Measurements from ENCODE around the gene ASXL3.

The ASXL3 gene

DNA sequence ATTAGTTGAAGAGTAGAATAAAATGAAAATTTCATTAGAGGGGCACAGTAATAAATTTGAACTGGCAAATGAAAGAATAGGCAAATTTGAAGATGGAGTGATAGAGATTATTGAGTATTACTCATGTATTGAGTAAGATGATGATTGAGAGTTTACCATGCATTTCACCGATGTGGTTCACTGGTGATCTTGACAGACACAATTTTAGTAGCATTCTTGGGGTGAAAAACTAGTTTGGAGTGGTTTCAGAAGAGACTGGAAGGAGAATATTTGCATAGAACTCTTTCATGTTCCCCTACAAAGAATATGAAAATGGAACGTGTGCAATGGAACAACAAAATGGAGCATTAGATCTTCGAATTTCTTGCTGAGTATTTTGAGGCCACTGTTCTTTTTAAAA is 121.4 kb downstream of the ASXL3 start:
- H3K4me3 Mint-ChIP-seq, result no peak overlapping the region
- DNase-seq (ENCODE audit: low spot score in 2 of 2) (no peak), ATAC-seq (ENCODE audit: low read depth) (no peak)
- no peak overlapping the region for H3K27ac Mint-ChIP-seq
- no peaks in the 10 kb centered on the region for H3K36me3 Mint-ChIP-seq
- no peaks in the 10 kb centered on the region for H3K27me3 Mint-ChIP-seq
- H3K4me1 Mint-ChIP-seq, result no peaks in the 10 kb centered on the region
- no peaks in the 10 kb centered on the region for H3K9me3 Mint-ChIP-seq

GRCh38 chr18:33700513-33700976 is 122.5 kb downstream of the ASXL3 start:
- ATAC-seq (ENCODE audit: low read depth) (no peak), DNase-seq (ENCODE audit: low spot score in 2 of 2) (no peak)
- H3K4me1 Mint-ChIP-seq, result no peaks in the 10 kb centered on the region
- no peaks in the 10 kb centered on the region for H3K27me3 Mint-ChIP-seq
- no peak overlapping the region for H3K27ac Mint-ChIP-seq
- no peaks in the 10 kb centered on the region for H3K36me3 Mint-ChIP-seq
- no peaks in the 10 kb centered on the region for H3K9me3 Mint-ChIP-seq
- H3K4me3 Mint-ChIP-seq, result no peak overlapping the region

- Mint-ChIP-seq H3K4me1 (no peaks in the 10 kb centered on the region), H3K36me3 (no peaks in the 10 kb centered on the region), H3K4me3 (no peak overlapping the region), H3K27ac (no peak overlapping the region), H3K27me3 (no peaks in the 10 kb centered on the region), H3K9me3 (no peaks in the 10 kb centered on the region)
- ATAC-seq (ENCODE audit: low read depth) (no peak), DNase-seq (ENCODE audit: low spot score in 2 of 2) (no peak)
These were observed 124.6 kb downstream of the ASXL3 start for GRCh38 chr18:33702625-33703024.

- Mint-ChIP-seq H3K27me3 (no peaks in the 10 kb centered on the region), H3K4me3 (no peak overlapping the region), H3K36me3 (no peaks in the 10 kb centered on the region), H3K27ac (no peak overlapping the region), H3K9me3 (no peaks in the 10 kb centered on the region), H3K4me1 (no peaks in the 10 kb centered on the region)
- no peak for DNase-seq (ENCODE audit: low spot score in 2 of 2)
- ATAC-seq (ENCODE audit: low read depth), result no peak
These were observed 128.4 kb downstream of the ASXL3 start for GRCh38 chr18:33706391-33706790.

DNA sequence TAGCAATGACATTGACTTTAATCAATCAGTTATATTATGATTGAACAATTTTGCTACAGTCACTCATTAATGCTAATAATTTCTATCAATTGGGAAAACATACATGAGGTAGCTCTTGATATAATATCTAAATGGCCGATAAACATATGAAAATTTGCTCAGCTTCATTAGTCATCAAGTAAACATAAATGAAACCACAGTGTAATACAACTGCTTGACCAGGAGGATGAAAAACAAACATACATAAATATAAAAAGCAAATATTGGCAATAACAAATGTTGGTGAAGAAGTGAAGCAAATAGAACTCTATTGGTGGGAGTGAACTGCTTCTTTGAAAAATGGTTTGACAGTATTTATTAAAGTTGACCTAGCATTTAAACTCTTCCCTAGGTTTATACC is 130.9 kb downstream of the ASXL3 start:
- Mint-ChIP-seq H3K36me3 (no peaks in the 10 kb centered on the region), H3K4me3 (no peak overlapping the region), H3K4me1 (no peaks in the 10 kb centered on the region), H3K27ac (no peak overlapping the region), H3K27me3 (no peaks in the 10 kb centered on the region), H3K9me3 (no peaks in the 10 kb centered on the region)
- DNase-seq (ENCODE audit: low spot score in 2 of 2) (no peak), ATAC-seq (ENCODE audit: low read depth) (no peak)

DNA sequence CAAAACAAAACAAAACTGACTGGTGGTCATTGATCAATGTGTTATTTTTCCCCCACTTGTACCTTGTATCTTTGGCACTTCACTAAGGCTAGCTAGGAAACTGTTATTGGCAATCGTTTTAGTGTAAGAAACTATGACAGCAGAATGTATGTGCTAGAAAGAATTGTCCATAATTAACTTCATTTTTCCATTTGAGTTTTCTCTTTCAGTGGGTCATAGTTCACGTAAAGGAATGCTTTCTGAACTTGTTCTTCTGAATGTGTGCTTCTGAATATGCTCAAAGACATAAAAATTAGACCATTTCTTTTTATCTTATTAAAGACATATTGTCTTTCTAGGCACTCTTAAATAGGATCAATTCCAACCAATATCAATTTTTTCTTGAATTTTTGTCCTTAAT is 132.2 kb downstream of the ASXL3 start:
- H3K9me3 Mint-ChIP-seq, result no peaks in the 10 kb centered on the region
- DNase-seq (ENCODE audit: low spot score in 2 of 2), result no peak
- no peaks in the 10 kb centered on the region for H3K4me1 Mint-ChIP-seq
- no peaks in the 10 kb centered on the region for H3K36me3 Mint-ChIP-seq
- ATAC-seq (ENCODE audit: low read depth), result no peak
- H3K27me3 Mint-ChIP-seq, result no peaks in the 10 kb centered on the region
- no peak overlapping the region for H3K27ac Mint-ChIP-seq
- H3K4me3 Mint-ChIP-seq, result no peak overlapping the region

DNA sequence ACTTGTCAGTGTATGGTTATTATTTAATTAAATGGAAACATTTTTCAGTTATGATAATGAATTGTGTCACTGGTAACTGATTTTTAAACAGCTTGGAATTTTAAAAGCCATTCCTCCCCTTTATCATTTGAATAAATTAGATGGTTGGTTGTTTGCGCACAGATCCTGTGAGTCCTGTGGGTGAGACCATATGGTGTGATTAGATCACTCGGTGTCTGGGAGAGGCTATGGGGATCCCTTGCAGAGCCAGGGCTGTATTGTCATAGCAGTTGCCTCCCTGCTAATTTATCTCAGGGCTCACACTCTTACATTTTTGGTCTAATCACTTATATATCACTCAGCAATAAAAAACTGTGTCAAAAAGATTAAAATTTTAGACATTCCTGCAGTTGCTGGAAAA is 133.5 kb downstream of the ASXL3 start:
- H3K27ac Mint-ChIP-seq, result no peak overlapping the region
- no peak overlapping the region for H3K4me3 Mint-ChIP-seq
- no peak for ATAC-seq (ENCODE audit: low read depth)
- H3K27me3 Mint-ChIP-seq, result no peaks in the 10 kb centered on the region
- no peak for DNase-seq (ENCODE audit: low spot score in 2 of 2)
- no peaks in the 10 kb centered on the region for H3K36me3 Mint-ChIP-seq
- no peaks in the 10 kb centered on the region for H3K4me1 Mint-ChIP-seq
- H3K9me3 Mint-ChIP-seq, result no peaks in the 10 kb centered on the region

DNA sequence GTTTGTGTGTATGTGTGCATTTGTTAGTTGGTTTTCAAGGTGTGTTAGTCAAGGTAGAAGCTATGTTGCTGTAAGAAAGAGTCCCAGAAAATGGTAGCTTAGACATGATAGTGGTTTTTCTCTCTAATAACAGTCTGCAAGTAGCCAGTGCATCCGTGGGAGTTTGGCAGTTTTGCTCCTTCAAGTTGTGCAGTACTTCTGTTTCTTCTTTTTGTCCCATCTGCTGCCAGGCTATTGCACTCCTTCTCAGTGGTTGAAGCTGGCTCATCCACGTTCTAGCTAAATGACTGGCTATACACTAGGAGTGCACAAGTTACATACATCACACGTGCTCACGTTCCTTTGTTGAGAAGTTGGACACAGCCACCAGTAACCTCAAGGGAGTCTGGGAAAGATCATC is 134.7 kb downstream of the ASXL3 start:
- H3K9me3 Mint-ChIP-seq, result no peaks in the 10 kb centered on the region
- no peak overlapping the region for H3K27ac Mint-ChIP-seq
- no peaks in the 10 kb centered on the region for H3K4me1 Mint-ChIP-seq
- no peaks in the 10 kb centered on the region for H3K27me3 Mint-ChIP-seq
- DNase-seq (ENCODE audit: low spot score in 2 of 2) (no peak), ATAC-seq (ENCODE audit: low read depth) (no peak)
- no peaks in the 10 kb centered on the region for H3K36me3 Mint-ChIP-seq
- H3K4me3 Mint-ChIP-seq, result no peak overlapping the region

DNA sequence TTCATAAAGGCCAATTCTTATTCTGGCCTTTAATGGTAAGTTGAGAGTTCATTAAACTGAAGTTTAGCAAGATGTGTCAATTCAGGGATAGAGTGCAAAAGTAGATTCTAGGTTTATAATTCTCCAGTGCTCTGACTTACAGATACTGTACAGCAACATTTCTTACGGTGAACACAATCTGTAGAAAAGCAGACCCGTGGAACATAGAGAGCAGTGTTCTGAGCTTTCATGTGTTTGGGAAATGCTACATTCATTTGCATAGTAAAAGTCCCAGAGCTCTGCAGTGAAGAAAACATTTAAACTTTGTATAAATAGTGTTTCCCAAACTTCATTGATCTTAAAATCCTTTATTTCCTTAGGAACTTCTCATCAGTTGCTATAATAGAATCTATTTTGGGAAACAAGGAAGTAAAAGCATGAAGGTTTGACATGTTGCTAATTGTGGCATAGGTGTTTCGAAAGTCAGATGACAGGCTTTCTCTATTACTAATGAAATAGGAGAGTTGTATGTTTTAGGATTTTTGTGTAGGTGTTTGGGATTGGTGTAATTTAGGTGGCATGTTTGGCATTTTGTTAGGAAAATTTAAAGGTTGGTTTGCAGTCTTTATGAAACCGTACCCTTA is 138.2 kb downstream of the ASXL3 start:
- ATAC-seq (ENCODE audit: low read depth) (no peak), DNase-seq (ENCODE audit: low spot score in 2 of 2) (no peak)
- H3K36me3 Mint-ChIP-seq, result no peaks in the 10 kb centered on the region
- H3K27ac Mint-ChIP-seq, result no peak overlapping the region
- H3K4me3 Mint-ChIP-seq, result no peak overlapping the region
- H3K4me1 Mint-ChIP-seq, result no peaks in the 10 kb centered on the region
- H3K27me3 Mint-ChIP-seq, result no peaks in the 10 kb centered on the region
- H3K9me3 Mint-ChIP-seq, result no peaks in the 10 kb centered on the region

DNA sequence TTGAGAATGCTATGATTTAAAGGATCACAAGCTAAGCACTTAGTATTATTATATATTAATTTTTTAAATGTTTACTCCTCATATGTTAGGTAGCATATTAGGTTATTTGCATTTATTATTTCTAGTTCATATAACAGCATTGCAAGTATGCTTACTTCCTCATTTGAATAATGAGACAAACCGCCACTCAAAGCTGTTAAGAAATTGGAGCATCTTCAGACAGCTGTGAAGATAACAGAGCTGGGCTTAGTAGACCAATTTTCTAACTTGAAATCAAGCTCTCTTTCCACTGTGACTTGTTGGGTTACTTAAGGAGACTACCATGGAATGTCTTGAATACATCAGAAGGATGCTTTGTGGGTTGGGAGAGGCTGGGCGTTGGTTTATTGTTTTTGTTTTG is 139.3 kb downstream of the ASXL3 start:
- no peak overlapping the region for H3K27ac Mint-ChIP-seq
- no peaks in the 10 kb centered on the region for H3K27me3 Mint-ChIP-seq
- no peak for DNase-seq (ENCODE audit: low spot score in 2 of 2)
- ATAC-seq (ENCODE audit: low read depth), result no peak
- no peak overlapping the region for H3K4me3 Mint-ChIP-seq
- H3K9me3 Mint-ChIP-seq, result no peaks in the 10 kb centered on the region
- H3K36me3 Mint-ChIP-seq, result no peaks in the 10 kb centered on the region
- no peaks in the 10 kb centered on the region for H3K4me1 Mint-ChIP-seq

GRCh38 chr18:33720133-33720532 is 142.1 kb downstream of the ASXL3 start:
- no peak for ATAC-seq (ENCODE audit: low read depth)
- Mint-ChIP-seq H3K4me3 (no peak overlapping the region), H3K9me3 (peaks cover 3% of the 10 kb centered on the region), H3K36me3 (no peaks in the 10 kb centered on the region), H3K4me1 (no peaks in the 10 kb centered on the region), H3K27ac (no peak overlapping the region), H3K27me3 (no peaks in the 10 kb centered on the region)
- no peak for DNase-seq (ENCODE audit: low spot score in 2 of 2)

GRCh38 chr18:33729556-33729955 is 151.5 kb downstream of the ASXL3 start:
- ATAC-seq (ENCODE audit: low read depth), result no peak
- H3K27ac Mint-ChIP-seq, result no peak overlapping the region
- H3K9me3 Mint-ChIP-seq, result peaks cover 3% of the 10 kb centered on the region
- no peaks in the 10 kb centered on the region for H3K36me3 Mint-ChIP-seq
- no peaks in the 10 kb centered on the region for H3K27me3 Mint-ChIP-seq
- no peak overlapping the region for H3K4me3 Mint-ChIP-seq
- DNase-seq (ENCODE audit: low spot score in 2 of 2), result no peak
- no peaks in the 10 kb centered on the region for H3K4me1 Mint-ChIP-seq

DNA sequence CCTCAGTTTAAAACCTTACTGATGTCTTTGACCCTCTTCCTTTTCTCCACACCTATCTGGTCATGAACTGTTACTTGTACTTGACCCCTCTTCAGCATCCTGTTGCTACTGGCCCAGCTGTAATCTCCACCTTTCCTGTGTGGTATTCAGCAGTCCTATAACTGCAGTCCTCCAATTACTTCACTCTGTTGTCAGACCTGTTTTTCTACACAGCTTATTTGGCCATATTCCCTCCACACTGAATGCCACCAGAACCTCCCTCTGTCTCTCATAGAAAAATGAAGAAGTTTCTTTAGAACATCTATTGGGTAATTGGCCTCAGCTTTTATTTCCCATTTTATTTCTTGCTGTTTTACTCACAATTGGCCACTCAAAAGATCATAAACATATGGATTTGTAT is 155.4 kb downstream of the ASXL3 start:
- DNase-seq (ENCODE audit: low spot score in 2 of 2) (no peak), ATAC-seq (ENCODE audit: low read depth) (no peak)
- Mint-ChIP-seq H3K4me1 (no peaks in the 10 kb centered on the region), H3K36me3 (no peaks in the 10 kb centered on the region), H3K4me3 (no peak overlapping the region), H3K27me3 (no peaks in the 10 kb centered on the region), H3K27ac (no peak overlapping the region), H3K9me3 (peaks cover 3% of the 10 kb centered on the region)

DNA sequence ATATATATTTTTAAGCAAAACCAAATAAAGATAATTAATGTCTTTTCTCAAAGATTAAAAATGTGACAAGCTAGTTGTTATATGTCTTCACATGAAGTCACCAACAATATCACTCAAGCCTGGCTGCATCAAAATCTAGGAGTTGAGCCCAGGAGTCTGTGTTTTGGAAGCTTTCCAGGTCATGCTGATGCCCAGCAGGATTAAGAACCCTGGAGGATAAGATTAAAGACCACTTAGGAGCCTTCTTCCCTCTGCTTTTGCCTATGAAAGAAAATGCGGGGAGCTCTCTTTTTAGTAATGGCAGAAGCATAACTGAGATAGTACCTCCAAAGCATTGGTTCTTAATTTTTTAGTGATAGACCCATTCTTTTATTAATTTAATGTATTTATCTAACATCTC is 157.4 kb downstream of the ASXL3 start:
- Mint-ChIP-seq H3K36me3 (no peaks in the 10 kb centered on the region), H3K4me1 (no peaks in the 10 kb centered on the region), H3K4me3 (no peak overlapping the region), H3K27ac (no peak overlapping the region), H3K9me3 (peaks cover 3% of the 10 kb centered on the region), H3K27me3 (no peaks in the 10 kb centered on the region)
- ATAC-seq (ENCODE audit: low read depth) (no peak), DNase-seq (ENCODE audit: low spot score in 2 of 2) (no peak)

DNA sequence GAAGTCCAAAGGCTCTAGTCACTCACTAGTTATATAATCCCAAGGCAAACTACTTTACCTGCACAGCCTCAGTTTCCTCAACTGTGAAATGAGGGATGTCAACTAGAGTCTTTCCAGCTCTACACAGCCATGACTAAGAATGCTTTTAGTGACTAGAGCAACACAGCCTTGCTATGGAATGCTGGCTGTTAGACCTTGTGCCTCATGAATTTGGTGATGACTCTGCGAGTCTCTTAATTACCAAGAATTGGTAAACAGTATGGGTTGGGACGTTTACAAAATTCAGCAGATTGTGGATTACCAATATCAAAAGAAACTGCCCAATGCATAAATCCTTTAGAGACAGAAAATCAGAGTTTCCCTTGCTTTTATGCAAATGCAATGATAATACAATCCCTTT is 163.7 kb downstream of the ASXL3 start:
- DNase-seq (ENCODE audit: low spot score in 2 of 2), result no peak
- Mint-ChIP-seq H3K36me3 (no peaks in the 10 kb centered on the region), H3K4me1 (no peaks in the 10 kb centered on the region), H3K4me3 (no peak overlapping the region), H3K27ac (no peak overlapping the region), H3K9me3 (no peaks in the 10 kb centered on the region), H3K27me3 (no peaks in the 10 kb centered on the region)
- ATAC-seq (ENCODE audit: low read depth), result no peak
